ENCODE measurements around the gene PTPRR.

GRCh38 chr12:70741256-70741655, 179.3 kb downstream of the PTPRR start:
- TF ChIP-seq CTCF (IDR thresholded peaks at IDR 0.05) (no peak), EZH2 (IDR thresholded peaks at IDR 0.05; ENCODE audit: borderline replicate concordance, insufficient read depth, low read depth, low read length, poor library complexity, severe bottlenecking) (no peak)

Data from B cell (primary cell).